Lower leg skin (tissue), 3 donors: ENCODE data around the gene CDH13.

Experiments used
- POLR2A ChIP-seq, 2 donors: fragments of 450-650 bp; IDR thresholded peaks; one replicate each; pipeline ENCODE4 v1.6.1; 2016 to 2017; ENCODE audit warnings: antibody characterized with exemption in 2 of 2, mild to moderate bottlenecking in 1 of 2, moderate library complexity in 1 of 2
- TF ChIP-seq, protein P1 (sequence below), 3 donors: fragments of 450-650 bp; IDR thresholded peaks; one replicate each; pipeline ENCODE4 v1.5.1; 2016; ENCODE audit warnings: antibody characterized with exemption in 3 of 3, mild to moderate bottlenecking in 3 of 3, moderate library complexity in 2 of 3

DNA sequence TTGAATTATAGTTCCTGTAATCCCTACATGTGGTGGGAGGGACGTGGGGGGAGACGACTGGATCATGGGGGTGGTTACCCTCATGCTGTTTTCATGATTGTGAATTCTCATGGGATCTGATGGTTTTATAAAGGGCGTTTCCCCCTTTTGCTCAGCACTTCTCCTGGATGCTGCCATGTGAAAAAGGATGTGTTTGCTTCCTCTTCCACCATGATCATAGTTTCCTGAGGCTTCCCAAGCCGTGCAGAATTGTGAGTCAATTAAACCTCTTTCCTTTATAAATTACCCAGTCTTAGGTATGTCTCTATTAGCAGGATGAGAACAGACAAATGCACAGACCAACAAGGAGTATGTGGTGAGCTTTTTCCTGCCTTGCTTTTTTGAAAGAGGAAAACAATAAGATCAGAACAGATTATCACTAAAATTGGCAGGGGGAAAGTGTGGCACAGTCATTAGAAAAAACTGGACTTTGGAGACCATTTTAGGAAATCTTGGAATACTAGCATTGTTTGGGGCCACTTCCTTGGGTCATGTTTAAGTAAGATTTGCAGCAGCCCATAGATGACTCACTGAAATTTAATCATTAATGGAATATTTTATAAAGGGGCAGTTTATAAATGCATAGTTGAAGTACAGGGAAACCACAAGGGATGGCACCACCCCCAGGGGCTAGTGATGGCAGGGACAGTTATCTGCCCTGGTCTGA is 352.8 kb downstream of the CDH13 start:
- TF ChIP-seq, protein P1, sequence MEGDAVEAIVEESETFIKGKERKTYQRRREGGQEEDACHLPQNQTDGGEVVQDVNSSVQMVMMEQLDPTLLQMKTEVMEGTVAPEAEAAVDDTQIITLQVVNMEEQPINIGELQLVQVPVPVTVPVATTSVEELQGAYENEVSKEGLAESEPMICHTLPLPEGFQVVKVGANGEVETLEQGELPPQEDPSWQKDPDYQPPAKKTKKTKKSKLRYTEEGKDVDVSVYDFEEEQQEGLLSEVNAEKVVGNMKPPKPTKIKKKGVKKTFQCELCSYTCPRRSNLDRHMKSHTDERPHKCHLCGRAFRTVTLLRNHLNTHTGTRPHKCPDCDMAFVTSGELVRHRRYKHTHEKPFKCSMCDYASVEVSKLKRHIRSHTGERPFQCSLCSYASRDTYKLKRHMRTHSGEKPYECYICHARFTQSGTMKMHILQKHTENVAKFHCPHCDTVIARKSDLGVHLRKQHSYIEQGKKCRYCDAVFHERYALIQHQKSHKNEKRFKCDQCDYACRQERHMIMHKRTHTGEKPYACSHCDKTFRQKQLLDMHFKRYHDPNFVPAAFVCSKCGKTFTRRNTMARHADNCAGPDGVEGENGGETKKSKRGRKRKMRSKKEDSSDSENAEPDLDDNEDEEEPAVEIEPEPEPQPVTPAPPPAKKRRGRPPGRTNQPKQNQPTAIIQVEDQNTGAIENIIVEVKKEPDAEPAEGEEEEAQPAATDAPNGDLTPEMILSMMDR (IDR thresholded peaks at IDR 0.05) = no peak
- TF ChIP-seq POLR2A (IDR thresholded peaks at IDR 0.05) = no peak
